ENCODE data around the gene HS3ST4. TPM values are rescaled to one million over a fixed set of nuclear protein-coding genes. Genes with fewer than 3 reads are reported as not detected.

HS3ST4 gene
- total RNA-seq, 1 experiment from 2014 or later, result not detected

DNA sequence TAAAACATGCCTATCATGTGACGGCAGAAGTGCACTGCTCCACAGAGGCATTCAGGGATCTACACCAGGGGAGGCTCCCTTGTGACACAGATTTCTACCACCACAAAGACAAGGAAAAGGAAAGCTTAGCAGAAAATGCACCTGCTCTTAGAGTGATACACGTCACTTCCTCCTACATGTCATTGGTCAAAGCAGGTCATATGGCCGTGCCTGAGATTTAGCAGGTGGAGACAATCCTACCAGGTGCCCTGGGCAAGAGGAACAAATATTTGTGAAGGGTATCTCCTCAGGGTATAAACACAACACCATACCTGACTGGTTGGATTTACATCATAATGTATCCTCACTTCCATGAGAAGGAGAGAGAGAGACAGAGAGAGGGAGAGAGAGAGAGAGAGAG lies 362.1 kb downstream of the HS3ST4 start (continued):
- no peak for TF ChIP-seq RAD21 (IDR thresholded peaks at IDR 0.05; ENCODE audit: low read depth)
- no peak for TF ChIP-seq SRF (IDR thresholded peaks at IDR 0.05; ENCODE audit: low read depth)

DNA sequence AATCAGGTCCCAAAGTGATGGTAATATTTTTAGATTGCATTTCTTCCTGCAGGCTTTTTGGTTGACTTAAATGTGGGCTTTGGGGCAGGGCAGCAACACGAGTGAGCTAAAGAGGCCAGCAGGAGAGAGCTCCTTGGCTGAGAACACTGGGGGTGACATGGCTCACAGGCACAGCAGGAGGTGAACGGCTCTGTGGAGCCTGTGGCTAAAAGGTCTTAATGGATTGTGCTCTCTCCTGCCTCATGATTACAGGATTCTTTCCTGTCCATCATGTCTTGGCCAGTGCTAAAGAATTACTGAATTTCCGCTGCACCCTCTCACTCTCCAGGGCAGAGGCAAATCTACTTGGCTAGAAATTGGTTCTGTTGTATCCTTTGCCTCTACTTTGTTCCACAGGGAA lies 366.6 kb downstream of the HS3ST4 start:
- ATAC-seq (no peak), DNase-seq (ENCODE audit: low read depth, low spot score) (no peak)
- H3K79me2 ChIP-seq (ENCODE audit: insufficient read depth, low read length), result no peaks in the 10 kb centered on the region
- no peaks in the 10 kb centered on the region for H4K20me1 ChIP-seq (ENCODE audit: insufficient read depth)
- no peaks in the 10 kb centered on the region for H3K9me2 ChIP-seq (ENCODE audit: insufficient read depth)
- no peak overlapping the region for H3K9ac ChIP-seq (ENCODE audit: low read length)
- TF ChIP-seq ZFX (IDR thresholded peaks at IDR 0.05) (no peak), POLR2AphosphoS5 (IDR thresholded peaks at IDR 0.05; ENCODE audit: low read depth, low read length) (no peak), JUND (IDR thresholded peaks at IDR 0.05) (no peak), ZNF274 (IDR thresholded peaks at IDR 0.05; ENCODE audit: low read depth, low read length) (no peak), TCF7L2 (IDR thresholded peaks at IDR 0.05; ENCODE audit: borderline replicate concordance, extremely low read depth, insufficient read depth, insufficient read length) (no peak), MAX (IDR thresholded peaks at IDR 0.05) (no peak), POLR2A (IDR thresholded peaks at IDR 0.05; ENCODE audit: borderline replicate concordance, extremely low read depth, insufficient read depth, insufficient read length) (no peak), EGR1 (IDR thresholded peaks at IDR 0.05; ENCODE audit: low read depth) (no peak), ZBTB33 (IDR thresholded peaks at IDR 0.05; ENCODE audit: extremely low read depth, insufficient replicate concordance, low read length) (no peak), EZH2phosphoT487 (IDR thresholded peaks at IDR 0.05; ENCODE audit: borderline replicate concordance) (no peak), RAD21 (IDR thresholded peaks at IDR 0.05; ENCODE audit: low read depth) (no peak)
- TF ChIP-seq, protein P1, sequence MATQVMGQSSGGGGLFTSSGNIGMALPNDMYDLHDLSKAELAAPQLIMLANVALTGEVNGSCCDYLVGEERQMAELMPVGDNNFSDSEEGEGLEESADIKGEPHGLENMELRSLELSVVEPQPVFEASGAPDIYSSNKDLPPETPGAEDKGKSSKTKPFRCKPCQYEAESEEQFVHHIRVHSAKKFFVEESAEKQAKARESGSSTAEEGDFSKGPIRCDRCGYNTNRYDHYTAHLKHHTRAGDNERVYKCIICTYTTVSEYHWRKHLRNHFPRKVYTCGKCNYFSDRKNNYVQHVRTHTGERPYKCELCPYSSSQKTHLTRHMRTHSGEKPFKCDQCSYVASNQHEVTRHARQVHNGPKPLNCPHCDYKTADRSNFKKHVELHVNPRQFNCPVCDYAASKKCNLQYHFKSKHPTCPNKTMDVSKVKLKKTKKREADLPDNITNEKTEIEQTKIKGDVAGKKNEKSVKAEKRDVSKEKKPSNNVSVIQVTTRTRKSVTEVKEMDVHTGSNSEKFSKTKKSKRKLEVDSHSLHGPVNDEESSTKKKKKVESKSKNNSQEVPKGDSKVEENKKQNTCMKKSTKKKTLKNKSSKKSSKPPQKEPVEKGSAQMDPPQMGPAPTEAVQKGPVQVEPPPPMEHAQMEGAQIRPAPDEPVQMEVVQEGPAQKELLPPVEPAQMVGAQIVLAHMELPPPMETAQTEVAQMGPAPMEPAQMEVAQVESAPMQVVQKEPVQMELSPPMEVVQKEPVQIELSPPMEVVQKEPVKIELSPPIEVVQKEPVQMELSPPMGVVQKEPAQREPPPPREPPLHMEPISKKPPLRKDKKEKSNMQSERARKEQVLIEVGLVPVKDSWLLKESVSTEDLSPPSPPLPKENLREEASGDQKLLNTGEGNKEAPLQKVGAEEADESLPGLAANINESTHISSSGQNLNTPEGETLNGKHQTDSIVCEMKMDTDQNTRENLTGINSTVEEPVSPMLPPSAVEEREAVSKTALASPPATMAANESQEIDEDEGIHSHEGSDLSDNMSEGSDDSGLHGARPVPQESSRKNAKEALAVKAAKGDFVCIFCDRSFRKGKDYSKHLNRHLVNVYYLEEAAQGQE (IDR thresholded peaks at IDR 0.05; ENCODE audit: low read depth), result no peak
- H3K4me1 ChIP-seq (ENCODE audit: control insufficient read depth in 1 of 2, insufficient read depth in 2 of 2, low read length in 2 of 2), result no peaks in the 10 kb centered on the region
- ChIA-PET POLR2A (no interaction called here), RAD21 (ENCODE audit: low non-redundant PET in 1 of 2, low total read pairs in 2 of 2, uncharacterized antibody in 2 of 2, unreplicated experiment in 2 of 2) (no interaction called here), CTCF (no interaction called here)
- H3K27me3 ChIP-seq (ENCODE audit: insufficient read depth, low read length), result no peaks in the 10 kb centered on the region
- H3K9me3 ChIP-seq (ENCODE audit: control insufficient read depth in 1 of 2, insufficient read depth in 1 of 2, low read depth in 1 of 2, low read length in 2 of 2), result peaks cover 0 to 24% of the 10 kb centered on the region in 2 experiments; a peak in 2 of 4 replicates
- no peak overlapping the region for H3K27ac ChIP-seq (ENCODE audit: low read depth, low read length)
- H3K4me2 ChIP-seq (ENCODE audit: low read length), result no peak overlapping the region
- H3K36me3 ChIP-seq (ENCODE audit: control insufficient read depth in 1 of 2, insufficient read depth in 2 of 2, low read length in 2 of 2), result no peaks in the 10 kb centered on the region
- BruUV-seq (replicated peaks), result no TSS peak
- H3K4me3 ChIP-seq (replicated peaks in 1 of 2; ENCODE audit: low read depth in 1 of 2, low read length in 2 of 2), result no peak overlapping the region
- intact Hi-C loops (cut with micrococcal nuclease), result no loop called here
- no peak overlapping the region for H2AFZ ChIP-seq (ENCODE audit: low read depth, low read length, poor library complexity, severe bottlenecking)

Data from HCT116 (cell line).